A673 (cell line): Measurements from ENCODE around the gene HOXB1.

Source experiments
- CTCF ChIP-seq: fragments of 300-800, 200-600 bp; sonication (generic); conservative IDR thresholded peaks from 2 replicates; pipeline ENCODE4 v1.5.1; 2017; ENCODE audit warnings: low read depth, mild to moderate bottlenecking, antibody characterized with exemption, low read length, moderate library complexity, mixed read lengths
- EZH2 ChIP-seq: fragments of 200-600 bp; sonication (generic); IDR thresholded peaks from 2 replicates; pipeline ENCODE4 v1.6.1; 2017; ENCODE audit warnings: borderline replicate concordance, low read depth, mild to moderate bottlenecking, mixed read lengths, antibody characterized with exemption, low read length; ENCODE audit not compliant: poor library complexity, severe bottlenecking

GRCh38 chr17:48546924-48547807 is 16.4 kb upstream of the HOXB1 start:
- TF ChIP-seq CTCF, result no peak
- TF ChIP-seq EZH2, result no peak
